SK-N-SH (cell line): Measurements from ENCODE around the gene RBM17. TPM values are rescaled to one million over a fixed set of nuclear protein-coding genes. Genes with fewer than 3 reads are reported as not detected.

Source experiments
- CTCF ChIA-PET: fragments of 300-600, 350-600 bp; formaldehyde crosslinking; extraction: SDS; loops from one replicate; lab custom pipeline; 2021; lab: Yijun Ruan, JAX
- POLR2A ChIA-PET: fragments of 350-600 bp; sonication (Branson Sonifier 250); formaldehyde crosslinking; extraction: SDS; loops from one replicate; lab custom pipeline; 2020; ENCODE audit warnings: antibody characterized with exemption, inconsistent platforms; lab: Yijun Ruan, JAX
- DNase-seq: peaks from one replicate; pipeline ENCODE4 v3.0.0; 2012
- H2AFZ ChIP-seq: fragments of 200-600 bp; sonication (generic); 2 replicates; pipeline ENCODE4 v1.8.1; 2016; ENCODE audit warnings: antibody characterized with exemption, mild to moderate bottlenecking, low read depth
- H3F3A ChIP-seq: fragments of 200-600 bp; sonication (generic); replicated peaks from 2 replicates; pipeline ENCODE3; 2016; ENCODE audit warnings: antibody characterized with exemption, mild to moderate bottlenecking; ENCODE audit not compliant: insufficient read depth
- H3K27ac ChIP-seq, 2 experiments: fragments of 200-500 bp in 1 of 2; fragments of 200-600 bp in 1 of 2; sonication (Bioruptor generic) in 1 of 2; sonication (generic), shearing (Covaris generic) in 1 of 2; 2 replicates each; pipeline versions ENCODE4 v1.5.1 to v1.6.1; 2014 to 2016; ENCODE audit warnings: low read depth in 2 of 2, inconsistent platforms in 1 of 2, low read length in 1 of 2, mild to moderate bottlenecking in 1 of 2, mixed read lengths in 1 of 2
- H3K27me3 ChIP-seq: fragments of 200-600 bp; sonication (generic), shearing (Covaris generic); 2 replicates; pipeline ENCODE4 v1.6.1; 2016; ENCODE audit warnings: mixed run types; ENCODE audit not compliant: insufficient read depth
- H3K36me3 ChIP-seq, 2 experiments: fragments of 200-500 bp in 1 of 2; fragments of 200-600 bp in 1 of 2; sonication (Bioruptor generic) in 1 of 2; sonication (generic) in 1 of 2; replicated peaks in 1 of 2; 2 replicates each; pipeline versions ENCODE3 to v1.5.1; 2014 to 2016; ENCODE audit warnings: low read length in 1 of 2, mild to moderate bottlenecking in 1 of 2; ENCODE audit not compliant: insufficient read depth in 2 of 2, control insufficient read depth in 1 of 2
- H3K4me1 ChIP-seq, 2 experiments: fragments of 200-500 bp in 1 of 2; fragments of 200-600 bp in 1 of 2; sonication (Bioruptor generic) in 1 of 2; sonication (generic), shearing (Covaris generic) in 1 of 2; 2 replicates each; pipeline versions ENCODE4 v1.5.1 to v1.6.1; 2014 to 2016; ENCODE audit warnings: low read depth in 1 of 2, low read length in 1 of 2, mixed run types in 1 of 2; ENCODE audit not compliant: insufficient read depth in 2 of 2, control insufficient read depth in 1 of 2
- H3K4me2 ChIP-seq: fragments of 200-600 bp; sonication (generic), shearing (Covaris generic); 2 replicates; pipeline ENCODE4 v1.6.1; 2017; ENCODE audit warnings: mixed run types
- H3K4me3 ChIP-seq, 2 experiments: fragments of 200-500 bp in 1 of 2; fragments of 200-600 bp in 1 of 2; sonication (Bioruptor generic) in 1 of 2; sonication (generic), shearing (Covaris generic) in 1 of 2; 2 replicates each; pipeline versions ENCODE4 v1.5.1 to v1.8.1; 2014 to 2016; ENCODE audit warnings: low read depth in 2 of 2, inconsistent platforms in 1 of 2, low read length in 1 of 2, mild to moderate bottlenecking in 1 of 2, mixed read lengths in 1 of 2, moderate library complexity in 1 of 2
- H3K79me2 ChIP-seq: fragments of 200-600 bp; sonication (generic); 2 replicates; pipeline ENCODE4 v1.8.1; 2017; ENCODE audit warnings: mild to moderate bottlenecking; ENCODE audit not compliant: insufficient read depth
- H3K9ac ChIP-seq: fragments of 200-600 bp; sonication (generic); 2 replicates; pipeline ENCODE4 v1.6.1; 2017; ENCODE audit warnings: mixed run types
- H3K9me2 ChIP-seq: fragments of 200-600 bp; sonication (generic); 2 replicates; pipeline ENCODE4 v1.6.1; 2017; ENCODE audit warnings: mixed run types
- H3K9me3 ChIP-seq: fragments of 200-600 bp; sonication (generic); 2 replicates; pipeline ENCODE4 v1.6.1; 2017; ENCODE audit warnings: mixed run types, mild to moderate bottlenecking, moderate library complexity
- H4K20me1 ChIP-seq: fragments of 200-600 bp; sonication (generic); 2 replicates; pipeline ENCODE4 v1.6.1; 2017; ENCODE audit warnings: mild to moderate bottlenecking, mixed run types; ENCODE audit not compliant: insufficient read depth
- CTCF ChIP-seq: fragments of 200-600 bp; sonication (generic); IDR thresholded peaks from 2 replicates; pipeline ENCODE4 v1.6.1; 2017; ENCODE audit warnings: antibody characterized with exemption, mild to moderate bottlenecking, moderate library complexity
- EP300 ChIP-seq, 2 experiments: IDR thresholded peaks; 2 replicates each; pipeline versions ENCODE4 v1.4.0 to v1.6.1; 2012; ENCODE audit warnings: borderline replicate concordance in 1 of 2, low read depth in 1 of 2, low read length in 1 of 2
- FOXM1 ChIP-seq: IDR thresholded peaks from 2 replicates; pipeline ENCODE4 v1.4.0; 2012; ENCODE audit warnings: low read depth, mild to moderate bottlenecking
- GABPA ChIP-seq: IDR thresholded peaks from 2 replicates; pipeline ENCODE4 v1.4.0; 2012; ENCODE audit warnings: low read depth, mild to moderate bottlenecking
- JUND ChIP-seq: IDR thresholded peaks from 2 replicates; pipeline ENCODE4 v1.4.0; 2012
- MEF2A ChIP-seq: IDR thresholded peaks from 2 replicates; pipeline ENCODE4 v1.4.0; 2012; ENCODE audit warnings: low read depth, borderline replicate concordance
- MXI1 ChIP-seq: IDR thresholded peaks from 2 replicates; pipeline ENCODE4 v1.6.1; 2012; ENCODE audit warnings: mild to moderate bottlenecking, low read depth, low read length, improper control_type of control experiment
- NFIC ChIP-seq: IDR thresholded peaks from 2 replicates; pipeline ENCODE4 v1.4.0; 2012; ENCODE audit warnings: borderline replicate concordance
- NRF1 ChIP-seq: IDR thresholded peaks from 2 replicates; pipeline ENCODE4 v1.6.1; 2012; ENCODE audit warnings: low read depth, mild to moderate bottlenecking, low read length
- PBX3 ChIP-seq: IDR thresholded peaks from 2 replicates; pipeline ENCODE4; 2012
- RAD21 ChIP-seq: IDR thresholded peaks from 2 replicates; pipeline ENCODE4 v1.6.1; 2012; ENCODE audit warnings: mild to moderate bottlenecking, low read length
- RCOR1 ChIP-seq: fragments of 150-350 bp; IDR thresholded peaks from 2 replicates; pipeline ENCODE4 v1.6.1; 2017; ENCODE audit warnings: antibody characterized with exemption, low read length
- SIN3A ChIP-seq: IDR thresholded peaks from 2 replicates; pipeline ENCODE4 v1.6.1; 2012; ENCODE audit warnings: low read depth, mild to moderate bottlenecking, low read length, moderate library complexity, borderline replicate concordance
- SMC3 ChIP-seq: IDR thresholded peaks from 2 replicates; pipeline ENCODE4 v1.6.1; 2012; ENCODE audit warnings: low read depth, low read length, improper control_type of control experiment
- TCF12 ChIP-seq: IDR thresholded peaks from 2 replicates; pipeline ENCODE4 v1.4.0; 2012
- USF1 ChIP-seq: IDR thresholded peaks from 2 replicates; pipeline ENCODE4 v1.4.0; 2012; ENCODE audit warnings: low read depth, borderline replicate concordance
- WGBS: methylation state at CpG from one replicate; pipeline ENCODE4 v1.1.6; 2017; ENCODE audit warnings: low lambda C conversion rate; 5-methylcytosine and 5-hydroxymethylcytosine counted together
- polyA plus RNA-seq, 3 experiments: library from polyadenylated mRNA; depleted of rRNA; stranded (reverse); fragments of >200 nt; gene quantifications; 2 replicates each; pipeline ENCODE4 v1.2.3, GENCODE V29; 2012
- TF ChIP-seq, protein P1 (sequence below): IDR thresholded peaks from 2 replicates; pipeline ENCODE4 v1.6.1; 2012; ENCODE audit warnings: mild to moderate bottlenecking, low read depth, low read length, moderate library complexity
- TF ChIP-seq, protein P2 (sequence below): IDR thresholded peaks from 2 replicates; pipeline ENCODE4 v1.4.0; 2012; ENCODE audit warnings: low read depth, borderline replicate concordance
- TF ChIP-seq, protein P3 (sequence below): IDR thresholded peaks from 2 replicates; pipeline ENCODE4 v1.4.0; 2012; ENCODE audit warnings: low read depth

RBM17 gene
- polyA plus RNA-seq, 1 of the 3 experiments (the other 2 are of a cell fraction) = 32.6 TPM

GRCh38 chr10:6148251-6148701 is 59.4 kb downstream of the RBM17 start:
- Histone ChIP-seq H3K9me2 (no peaks in the 10 kb centered on the region), H3K4me2 (no peak overlapping the region), H3K4me1 (no peaks in the 10 kb centered on the region; a peak in 1 of 4 replicates), H3F3A (peaks cover 3% of the 10 kb centered on the region), H2AFZ (no peak overlapping the region), H4K20me1 (no peaks in the 10 kb centered on the region), H3K9me3 (no peaks in the 10 kb centered on the region), H3K36me3 (no peaks in the 10 kb centered on the region), H3K27me3 (no peaks in the 10 kb centered on the region), H3K4me3 (no peak overlapping the region), H3K9ac (no peak overlapping the region), H3K79me2 (peaks cover 8% of the 10 kb centered on the region; the same call in 1 of the 2 replicates), H3K27ac (no peak overlapping the region)
- ChIA-PET POLR2A (no interaction called here), CTCF (interaction anchor here (1.2 to 1.3 kb wide), 2 partner anchors 12 to 254 kb away, joined by 3 to 5 read pairs; no protein-coding TSS in a partner anchor)
- WGBS = 95% methylated on average over 7 of the region's 7 CpGs
- TF ChIP-seq MXI1 (no peak), FOXM1 (no peak), GABPA (no peak), EP300 (IDR thresholded peaks at IDR 0.05; ENCODE audit: borderline replicate concordance in 1 of 2, low read depth in 1 of 2, low read length in 1 of 2) (no peak), MEF2A (no peak), RAD21 (no peak), SIN3A (no peak), JUND (no peak), TCF12 (no peak), SMC3 (no peak)
- DNase-seq = no peak

GRCh38 chr10:6148908-6149307 is 60.1 kb downstream of the RBM17 start:
- peaks cover 8% of the 10 kb centered on the region; the same call in 1 of the 2 replicates for H3K79me2 ChIP-seq
- DNase-seq = no peak
- no peaks in the 10 kb centered on the region; a peak in 1 of 4 replicates for H3K4me1 ChIP-seq
- no peak overlapping the region for H3K4me3 ChIP-seq
- no peaks in the 10 kb centered on the region for H3K27me3 ChIP-seq
- H3F3A ChIP-seq = peaks cover 3% of the 10 kb centered on the region
- H3K9ac ChIP-seq = no peak overlapping the region
- H3K27ac ChIP-seq = no peak overlapping the region
- H3K36me3 ChIP-seq = no peaks in the 10 kb centered on the region
- H4K20me1 ChIP-seq = no peaks in the 10 kb centered on the region
- WGBS = 82% methylated on average over 6 of the region's 6 CpGs
- ChIA-PET CTCF (interaction anchor here (1.2 kb wide), 1 partner anchor 253 kb away, joined by 3 read pairs; no protein-coding TSS in a partner anchor), POLR2A (no interaction called here)
- no peak overlapping the region for H2AFZ ChIP-seq
- no peak overlapping the region for H3K4me2 ChIP-seq
- no peaks in the 10 kb centered on the region for H3K9me2 ChIP-seq
- no peaks in the 10 kb centered on the region for H3K9me3 ChIP-seq
- TF ChIP-seq, protein P1, sequence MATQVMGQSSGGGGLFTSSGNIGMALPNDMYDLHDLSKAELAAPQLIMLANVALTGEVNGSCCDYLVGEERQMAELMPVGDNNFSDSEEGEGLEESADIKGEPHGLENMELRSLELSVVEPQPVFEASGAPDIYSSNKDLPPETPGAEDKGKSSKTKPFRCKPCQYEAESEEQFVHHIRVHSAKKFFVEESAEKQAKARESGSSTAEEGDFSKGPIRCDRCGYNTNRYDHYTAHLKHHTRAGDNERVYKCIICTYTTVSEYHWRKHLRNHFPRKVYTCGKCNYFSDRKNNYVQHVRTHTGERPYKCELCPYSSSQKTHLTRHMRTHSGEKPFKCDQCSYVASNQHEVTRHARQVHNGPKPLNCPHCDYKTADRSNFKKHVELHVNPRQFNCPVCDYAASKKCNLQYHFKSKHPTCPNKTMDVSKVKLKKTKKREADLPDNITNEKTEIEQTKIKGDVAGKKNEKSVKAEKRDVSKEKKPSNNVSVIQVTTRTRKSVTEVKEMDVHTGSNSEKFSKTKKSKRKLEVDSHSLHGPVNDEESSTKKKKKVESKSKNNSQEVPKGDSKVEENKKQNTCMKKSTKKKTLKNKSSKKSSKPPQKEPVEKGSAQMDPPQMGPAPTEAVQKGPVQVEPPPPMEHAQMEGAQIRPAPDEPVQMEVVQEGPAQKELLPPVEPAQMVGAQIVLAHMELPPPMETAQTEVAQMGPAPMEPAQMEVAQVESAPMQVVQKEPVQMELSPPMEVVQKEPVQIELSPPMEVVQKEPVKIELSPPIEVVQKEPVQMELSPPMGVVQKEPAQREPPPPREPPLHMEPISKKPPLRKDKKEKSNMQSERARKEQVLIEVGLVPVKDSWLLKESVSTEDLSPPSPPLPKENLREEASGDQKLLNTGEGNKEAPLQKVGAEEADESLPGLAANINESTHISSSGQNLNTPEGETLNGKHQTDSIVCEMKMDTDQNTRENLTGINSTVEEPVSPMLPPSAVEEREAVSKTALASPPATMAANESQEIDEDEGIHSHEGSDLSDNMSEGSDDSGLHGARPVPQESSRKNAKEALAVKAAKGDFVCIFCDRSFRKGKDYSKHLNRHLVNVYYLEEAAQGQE = no peak
- TF ChIP-seq NFIC = no peak
- TF ChIP-seq JUND = no peak
- no peak for TF ChIP-seq RCOR1
- no peak for TF ChIP-seq RAD21
- TF ChIP-seq, protein P2, sequence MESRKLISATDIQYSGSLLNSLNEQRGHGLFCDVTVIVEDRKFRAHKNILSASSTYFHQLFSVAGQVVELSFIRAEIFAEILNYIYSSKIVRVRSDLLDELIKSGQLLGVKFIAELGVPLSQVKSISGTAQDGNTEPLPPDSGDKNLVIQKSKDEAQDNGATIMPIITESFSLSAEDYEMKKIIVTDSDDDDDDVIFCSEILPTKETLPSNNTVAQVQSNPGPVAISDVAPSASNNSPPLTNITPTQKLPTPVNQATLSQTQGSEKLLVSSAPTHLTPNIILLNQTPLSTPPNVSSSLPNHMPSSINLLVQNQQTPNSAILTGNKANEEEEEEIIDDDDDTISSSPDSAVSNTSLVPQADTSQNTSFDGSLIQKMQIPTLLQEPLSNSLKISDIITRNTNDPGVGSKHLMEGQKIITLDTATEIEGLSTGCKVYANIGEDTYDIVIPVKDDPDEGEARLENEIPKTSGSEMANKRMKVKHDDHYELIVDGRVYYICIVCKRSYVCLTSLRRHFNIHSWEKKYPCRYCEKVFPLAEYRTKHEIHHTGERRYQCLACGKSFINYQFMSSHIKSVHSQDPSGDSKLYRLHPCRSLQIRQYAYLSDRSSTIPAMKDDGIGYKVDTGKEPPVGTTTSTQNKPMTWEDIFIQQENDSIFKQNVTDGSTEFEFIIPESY = no peak
- TF ChIP-seq USF1 = no peak
- TF ChIP-seq PBX3 = no peak
- TF ChIP-seq CTCF = no peak
- TF ChIP-seq MEF2A = no peak
- no peak for TF ChIP-seq TCF12
- TF ChIP-seq, protein P3, sequence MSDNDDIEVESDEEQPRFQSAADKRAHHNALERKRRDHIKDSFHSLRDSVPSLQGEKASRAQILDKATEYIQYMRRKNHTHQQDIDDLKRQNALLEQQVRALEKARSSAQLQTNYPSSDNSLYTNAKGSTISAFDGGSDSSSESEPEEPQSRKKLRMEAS = no peak
- no peak for TF ChIP-seq NRF1
